Ascending aorta (tissue), 2 donors: ENCODE results near the gene GABRA4. TPM values are rescaled to one million over a fixed set of nuclear protein-coding genes. Genes with fewer than 3 reads are reported as not detected.

Source experiments
- DNase-seq, 2 donors: peaks; one replicate each; pipeline ENCODE4 v3.0.0-alpha.2; 2019; ENCODE audit warnings: low spot score in 2 of 2
- H3K27ac ChIP-seq, 2 donors: fragments of 200-600 bp; sonication (generic); one replicate each; pipeline ENCODE4 v1.5.1; 2016 to 2017; ENCODE audit warnings: mild to moderate bottlenecking in 1 of 2
- H3K27me3 ChIP-seq: fragments of 200-600 bp; sonication (generic); one replicate; pipeline ENCODE4 v1.5.1; 2017
- H3K36me3 ChIP-seq, 2 donors: fragments of 200-600 bp; sonication (generic); one replicate each; pipeline ENCODE4 v1.5.1; 2016
- H3K4me1 ChIP-seq, 2 donors: fragments of 200-600 bp; sonication (generic); one replicate each; pipeline ENCODE4 v1.5.1; 2016 to 2017; ENCODE audit warnings: mild to moderate bottlenecking in 1 of 2
- H3K4me3 ChIP-seq, 2 donors: fragments of 200-600 bp; sonication (generic); one replicate each; pipeline ENCODE4 v1.5.1; 2016 to 2017; ENCODE audit warnings: mild to moderate bottlenecking in 1 of 2
- H3K9me3 ChIP-seq, 2 donors: fragments of 200-600 bp; sonication (generic); one replicate each; pipeline ENCODE4 v1.5.1; 2016
- CTCF ChIP-seq, 3 experiments: fragments of 200-600 bp in 2 of 3; fragments of 450-650 bp in 1 of 3; sonication (generic) in 2 of 3; IDR thresholded peaks; one replicate each; pipeline ENCODE4 v1.5.1; 2016 to 2019; ENCODE audit warnings: antibody characterized with exemption in 3 of 3, mild to moderate bottlenecking in 1 of 3, moderate library complexity in 1 of 3
- intact Hi-C: fragments of 100-400 bp; cut with DNase I; formaldehyde crosslinking; loops from one replicate; pipeline ENCODE4 v1.15.1; 2023
- total RNA-seq: library from RNA; depleted of rRNA; stranded (reverse); fragments of >200 nt; gene quantifications from one replicate; pipeline ENCODE4 v1.1.0, GENCODE V29; 2016

GABRA4 gene
- total RNA-seq, 1 donor from 2014 or later = 0.11 TPM

- Histone ChIP-seq H3K9me3 (no peaks in the 10 kb centered on the region), H3K4me1 (no peaks in the 10 kb centered on the region), H3K4me3 (no peak overlapping the region), H3K27ac (no peak overlapping the region), H3K27me3 (no peaks in the 10 kb centered on the region), H3K36me3 (no peaks in the 10 kb centered on the region)
- intact Hi-C loops = no loop called here
- DNase-seq = no peak
- TF ChIP-seq CTCF (IDR thresholded peaks at IDR 0.05) = no peak
Observed at GRCh38 chr4:46946919-46947536, 46.4 kb downstream of the GABRA4 start.

- Histone ChIP-seq H3K27me3 (no peaks in the 10 kb centered on the region), H3K27ac (no peak overlapping the region), H3K4me3 (no peak overlapping the region), H3K36me3 (no peaks in the 10 kb centered on the region), H3K4me1 (no peaks in the 10 kb centered on the region), H3K9me3 (no peaks in the 10 kb centered on the region)
- intact Hi-C loops = no loop called here
- DNase-seq = no peak
- no peak for TF ChIP-seq CTCF (IDR thresholded peaks at IDR 0.05)
Observed at GRCh38 chr4:46945062-46945461, 48.3 kb downstream of the GABRA4 start.

GRCh38 chr4:46944345-46944744 lies 49.0 kb downstream of the GABRA4 start:
- TF ChIP-seq CTCF (IDR thresholded peaks at IDR 0.05) = no peak
- no peak for DNase-seq
- Histone ChIP-seq H3K27ac (no peak overlapping the region), H3K27me3 (no peaks in the 10 kb centered on the region), H3K36me3 (no peaks in the 10 kb centered on the region), H3K4me1 (no peaks in the 10 kb centered on the region), H3K4me3 (no peak overlapping the region), H3K9me3 (no peaks in the 10 kb centered on the region)
- intact Hi-C loops = no loop called here

GRCh38 chr4:46937493-46937892 lies 55.9 kb downstream of the GABRA4 start:
- no peak for DNase-seq
- no peak for TF ChIP-seq CTCF (IDR thresholded peaks at IDR 0.05)
- Histone ChIP-seq H3K4me1 (no peaks in the 10 kb centered on the region), H3K9me3 (no peaks in the 10 kb centered on the region), H3K27ac (no peak overlapping the region), H3K4me3 (no peak overlapping the region), H3K36me3 (no peaks in the 10 kb centered on the region), H3K27me3 (no peaks in the 10 kb centered on the region)
- intact Hi-C loops = loop anchor here (10.0 kb wide), 1 partner anchor 57 kb away; the partner anchor contains the start of gene GABRA4

- TF ChIP-seq CTCF (IDR thresholded peaks at IDR 0.05) = no peak
- intact Hi-C loops = loop anchor here (5.0 to 10.0 kb wide), 2 partner anchors 60 to 188 kb away; partner anchors contain the start of gene GABRA4
- H3K4me1 ChIP-seq = no peaks in the 10 kb centered on the region
Observed at GRCh38 chr4:46934726-46935125, 58.7 kb downstream of the GABRA4 start.

More at GRCh38 chr4:46934726-46935125, 58.7 kb downstream of the GABRA4 start:
- no peak for DNase-seq
- H3K27me3 ChIP-seq = no peaks in the 10 kb centered on the region
- H3K4me3 ChIP-seq = no peak overlapping the region
- no peaks in the 10 kb centered on the region for H3K36me3 ChIP-seq
- no peak overlapping the region for H3K27ac ChIP-seq
- no peaks in the 10 kb centered on the region for H3K9me3 ChIP-seq
